Loucy (cell line): ENCODE measurements around the gene SNX19.

Experiments
- EZH2phosphoT487 ChIP-seq: fragments of 200-600 bp; IDR thresholded peaks from 2 replicates; pipeline ENCODE4 v1.6.1; 2018; ENCODE audit warnings: antibody characterized with exemption, mild to moderate bottlenecking, moderate library complexity, borderline replicate concordance
- TF ChIP-seq, protein P1 (sequence below): fragments of 200-600 bp; sonication (generic); conservative IDR thresholded peaks from 2 replicates; pipeline ENCODE4 v1.5.1; 2014; ENCODE audit warnings: mild to moderate bottlenecking, antibody characterized with exemption, low read length

DNA sequence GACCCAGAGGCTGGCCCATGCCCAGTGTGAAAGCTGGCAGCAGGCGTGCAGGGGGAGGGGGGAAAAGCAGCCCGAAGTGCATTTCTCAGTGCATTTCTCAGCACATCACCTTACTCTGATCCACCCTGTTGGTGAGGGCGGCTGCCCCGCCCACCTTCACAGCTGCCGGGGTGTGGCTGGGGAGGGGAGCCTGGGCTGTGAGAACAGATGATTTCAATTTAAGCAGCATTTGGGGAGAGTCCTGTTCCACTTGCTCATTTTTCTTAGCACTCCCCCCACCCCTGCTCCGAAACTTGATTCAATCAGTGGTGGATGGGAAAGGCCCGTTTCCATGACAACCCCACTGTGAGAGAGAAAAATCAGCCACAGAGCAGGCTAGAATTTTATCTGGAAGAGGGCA, 84.8 kb downstream of the SNX19 start:
- TF ChIP-seq EZH2phosphoT487 = no peak
- TF ChIP-seq, protein P1, sequence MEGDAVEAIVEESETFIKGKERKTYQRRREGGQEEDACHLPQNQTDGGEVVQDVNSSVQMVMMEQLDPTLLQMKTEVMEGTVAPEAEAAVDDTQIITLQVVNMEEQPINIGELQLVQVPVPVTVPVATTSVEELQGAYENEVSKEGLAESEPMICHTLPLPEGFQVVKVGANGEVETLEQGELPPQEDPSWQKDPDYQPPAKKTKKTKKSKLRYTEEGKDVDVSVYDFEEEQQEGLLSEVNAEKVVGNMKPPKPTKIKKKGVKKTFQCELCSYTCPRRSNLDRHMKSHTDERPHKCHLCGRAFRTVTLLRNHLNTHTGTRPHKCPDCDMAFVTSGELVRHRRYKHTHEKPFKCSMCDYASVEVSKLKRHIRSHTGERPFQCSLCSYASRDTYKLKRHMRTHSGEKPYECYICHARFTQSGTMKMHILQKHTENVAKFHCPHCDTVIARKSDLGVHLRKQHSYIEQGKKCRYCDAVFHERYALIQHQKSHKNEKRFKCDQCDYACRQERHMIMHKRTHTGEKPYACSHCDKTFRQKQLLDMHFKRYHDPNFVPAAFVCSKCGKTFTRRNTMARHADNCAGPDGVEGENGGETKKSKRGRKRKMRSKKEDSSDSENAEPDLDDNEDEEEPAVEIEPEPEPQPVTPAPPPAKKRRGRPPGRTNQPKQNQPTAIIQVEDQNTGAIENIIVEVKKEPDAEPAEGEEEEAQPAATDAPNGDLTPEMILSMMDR = no peak
